T-cell (primary cell): ENCODE data around the gene THOC5. TPM values are rescaled to one million over a fixed set of nuclear protein-coding genes. Genes with fewer than 3 reads are reported as not detected.

Source experiments
- ATAC-seq, 4 experiments: fragments of 200-7000 bp in 3 of 4; fragments of 150-1000 bp in 1 of 4; cut with Tn5 transposase; replicated peaks in 1 of 4; 1 replicate in 3 of 4; 2 replicates in 1 of 4; pipeline ENCODE4 v1.10.0; 2021; ENCODE audit warnings: moderate library complexity in 3 of 4, mild to moderate bottlenecking in 2 of 4, moderate number of reproducible peaks in 1 of 4
- CTCF ChIA-PET, 2 donors: fragments of 300-600 bp; sonication (Branson Sonifier 250); formaldehyde crosslinking; loops; one replicate each; lab custom pipeline; 2022; ENCODE audit warnings: antibody characterized with exemption in 2 of 2; lab: Charles Lee
- POLR2A ChIA-PET, 2 donors: fragments of 300-600 bp; sonication (Branson Sonifier 250); formaldehyde crosslinking; loops; one replicate each; lab custom pipeline; 2022; ENCODE audit warnings: antibody characterized with exemption in 2 of 2; lab: Charles Lee
- DNase-seq, 35 experiments: peaks; one replicate each; pipeline versions ENCODE4 v3.0.0 to v3.0.0-alpha.2; 2013 to 2023
- H3K27ac ChIP-seq: one replicate; pipeline ENCODE4 v1.5.1; 2013; ENCODE audit warnings: low read length
- H3K27me3 ChIP-seq, 2 experiments: replicated peaks in 1 of 2; 1 replicate in 1 of 2; 2 replicates in 1 of 2; pipeline versions ENCODE4 v1.6.1 to v1.7.0; 2013; ENCODE audit warnings: low read length in 1 of 2, mixed read lengths in 1 of 2; ENCODE audit not compliant: control insufficient read depth in 2 of 2, insufficient read depth in 2 of 2; ENCODE audit errors: extremely low read depth in 1 of 2
- H3K36me3 ChIP-seq, 2 donors: 1 replicate in 1 of 2; 2 replicates in 1 of 2; pipeline versions ENCODE4 v1.6.1 to v1.7.0; 2013; ENCODE audit warnings: low read length in 1 of 2; ENCODE audit not compliant: control insufficient read depth in 2 of 2, insufficient read depth in 1 of 2; ENCODE audit errors: extremely low read depth in 1 of 2
- H3K4me1 ChIP-seq, 2 experiments: 1 replicate in 1 of 2; 2 replicates in 1 of 2; pipeline versions ENCODE4 v1.6.1 to v1.7.0; 2013; ENCODE audit warnings: low read length in 2 of 2, mixed read lengths in 1 of 2; ENCODE audit not compliant: insufficient read depth in 2 of 2, control insufficient read depth in 1 of 2; ENCODE audit errors: extremely low read depth in 1 of 2
- H3K4me3 ChIP-seq, 2 donors: 1 replicate in 1 of 2; 2 replicates in 1 of 2; pipeline versions ENCODE4 v1.5.1 to v1.7.0; 2013; ENCODE audit warnings: mild to moderate bottlenecking in 2 of 2, low read length in 1 of 2, moderate library complexity in 1 of 2; ENCODE audit not compliant: control insufficient read depth in 1 of 2; ENCODE audit errors: extremely low read depth in 1 of 2
- H3K9me3 ChIP-seq: 2 replicates; pipeline ENCODE4 v1.7.0; 2013
- H3K27ac Mint-ChIP-seq, 2 donors: one replicate each; pipeline ENCODE4 v1.8.0; 2020 to 2021; ENCODE audit warnings: mild to moderate bottlenecking in 2 of 2, mixed read lengths in 2 of 2
- H3K27me3 Mint-ChIP-seq, 2 donors: one replicate each; pipeline ENCODE4 v1.8.0; 2021 to 2022; ENCODE audit warnings: mixed read lengths in 2 of 2
- H3K36me3 Mint-ChIP-seq: one replicate; pipeline ENCODE4 v1.8.0; 2021; ENCODE audit warnings: mixed read lengths
- H3K4me1 Mint-ChIP-seq, 3 donors: one replicate each; pipeline ENCODE4 v1.8.0; 2020 to 2022; ENCODE audit warnings: mixed read lengths in 3 of 3, mild to moderate bottlenecking in 1 of 3
- H3K4me3 Mint-ChIP-seq, 3 donors: one replicate each; pipeline ENCODE4 v1.8.0; 2020 to 2022; ENCODE audit warnings: mild to moderate bottlenecking in 3 of 3, mixed read lengths in 3 of 3, moderate library complexity in 3 of 3
- H3K9me3 Mint-ChIP-seq, 3 donors: one replicate each; pipeline ENCODE4 v1.8.0; 2020 to 2022; ENCODE audit warnings: mixed read lengths in 3 of 3
- WGBS: methylation state at CpG from one replicate; pipeline ENCODE4 v1.1.5; 2013; ENCODE audit warnings: missing lambda C conversion rate; ENCODE audit not compliant: insufficient coverage; 5-methylcytosine and 5-hydroxymethylcytosine counted together
- total RNA-seq, 35 experiments: library from RNA in 6 of 35; stranded (reverse) in 6 of 35; fragments of 120-200 nt in 1 of 35; gene quantifications; one replicate each; pipeline versions ENCODE4 v1.2.1 to v1.2.4 and lab custom pipeline; 2013 to 2026

THOC5 gene
- total RNA-seq, 5 donors from 2014 or later (not counting 1 experiment from before 2014, with no cell fraction given): 36.9 to 55.4 (median 48.5) TPM

DNA sequence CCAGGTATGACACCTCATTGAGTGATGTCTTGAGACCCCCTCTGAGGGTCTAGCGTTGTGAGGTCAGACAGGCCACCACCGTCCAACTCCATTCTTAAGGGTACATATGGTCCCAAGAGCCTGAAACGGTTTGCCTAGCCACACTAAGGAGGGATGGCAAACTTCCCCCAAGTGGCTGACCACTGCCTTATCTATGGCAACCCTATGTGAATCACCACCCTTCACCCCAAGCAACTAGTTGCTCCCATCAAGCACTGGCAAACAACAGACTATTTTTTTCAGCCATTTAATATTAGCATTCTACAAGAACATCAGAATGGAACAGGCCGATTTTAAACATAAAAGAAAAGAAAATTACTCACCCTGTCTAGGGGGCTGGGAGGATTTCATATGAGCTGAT, 22.8 kb downstream of the THOC5 start:
- H3K27ac Mint-ChIP-seq: no peak overlapping the region
- H3K4me1 Mint-ChIP-seq: no peaks in the 10 kb centered on the region
- H3K27me3 Mint-ChIP-seq: no peaks in the 10 kb centered on the region
- CTCF ChIA-PET: no interaction called here
- DNase-seq (no peak), ATAC-seq (no peak)
- no peaks in the 10 kb centered on the region for H3K9me3 ChIP-seq
- H3K4me1 ChIP-seq: no peaks in the 10 kb centered on the region
- POLR2A ChIA-PET: no interaction called here
- H3K36me3 Mint-ChIP-seq: peaks cover 54% of the 10 kb centered on the region
- 94% methylated on average over 3 of the region's 4 CpGs for WGBS
- no peaks in the 10 kb centered on the region for H3K9me3 Mint-ChIP-seq
- H3K36me3 ChIP-seq: peaks cover 17 to 74% of the 10 kb centered on the region in 2 donors
- H3K4me3 ChIP-seq: no peak overlapping the region
- H3K27me3 ChIP-seq: no peaks in the 10 kb centered on the region
- no peak overlapping the region for H3K27ac ChIP-seq
- H3K4me3 Mint-ChIP-seq: no peak overlapping the region

DNA sequence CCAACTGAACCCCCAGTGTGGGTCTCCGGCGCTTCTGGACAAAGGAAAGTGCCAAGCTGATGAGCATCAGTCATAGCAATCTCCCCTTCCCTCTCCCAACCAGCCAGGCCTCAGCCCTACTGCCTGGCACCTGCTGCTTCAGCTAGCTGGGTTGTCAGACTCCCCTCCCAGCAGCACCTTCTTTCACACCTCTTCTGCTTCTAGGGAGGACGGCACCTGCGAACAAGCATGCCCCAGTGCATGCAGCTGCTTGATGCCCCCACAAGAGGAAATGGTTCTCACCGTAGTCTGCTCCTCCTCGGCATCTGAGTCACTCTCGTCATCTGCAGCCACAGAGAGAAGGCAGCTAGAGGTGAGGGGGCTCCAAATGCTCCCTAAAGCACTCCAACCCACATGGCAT, 25.4 kb downstream of the THOC5 start:
- CTCF ChIA-PET: no interaction called here
- no peaks in the 10 kb centered on the region for H3K9me3 ChIP-seq
- H3K27me3 Mint-ChIP-seq: no peaks in the 10 kb centered on the region
- H3K4me1 Mint-ChIP-seq: no peaks in the 10 kb centered on the region
- POLR2A ChIA-PET: interaction anchor here in 1 of 2 donors (0.6 kb wide), 1 partner anchor 156 kb away, joined by 3 read pairs; no protein-coding TSS in a partner anchor
- no peaks in the 10 kb centered on the region for H3K27me3 ChIP-seq
- 87% methylated on average over 3 of the region's 7 CpGs for WGBS
- no peak overlapping the region for H3K4me3 ChIP-seq
- ATAC-seq (no peak), DNase-seq (no peak)
- peaks cover 9 to 84% of the 10 kb centered on the region in 2 donors for H3K36me3 ChIP-seq
- peaks cover 54% of the 10 kb centered on the region for H3K36me3 Mint-ChIP-seq
- H3K4me3 Mint-ChIP-seq: no peak overlapping the region
- H3K27ac ChIP-seq: no peak overlapping the region
- H3K9me3 Mint-ChIP-seq: no peaks in the 10 kb centered on the region
- H3K27ac Mint-ChIP-seq: no peak overlapping the region
- H3K4me1 ChIP-seq: no peaks in the 10 kb centered on the region

GRCh38 chr22:29524442-29525191, 28.9 kb downstream of the THOC5 start:
- Mint-ChIP-seq H3K27ac (no peak overlapping the region), H3K36me3 (peaks cover 59% of the 10 kb centered on the region), H3K4me1 (no peaks in the 10 kb centered on the region), H3K27me3 (no peaks in the 10 kb centered on the region), H3K9me3 (no peaks in the 10 kb centered on the region), H3K4me3 (no peak overlapping the region)
- ChIA-PET POLR2A (no interaction called here), CTCF (interaction anchor here in 1 of 2 donors (0.6 kb wide), 1 partner anchor 129 kb away, joined by 5 read pairs; no protein-coding TSS in a partner anchor)
- H3K9me3 ChIP-seq: no peaks in the 10 kb centered on the region
- no peak overlapping the region for H3K4me3 ChIP-seq
- no peaks in the 10 kb centered on the region for H3K27me3 ChIP-seq
- peak in 19 of 35 experiments; percentile 1 to 38 (median 9) for DNase-seq
- ATAC-seq: peak in 1 of 4 experiments; percentile 37
- no peak overlapping the region for H3K27ac ChIP-seq
- WGBS: 98% methylated on average over 5 of the region's 5 CpGs
- no peaks in the 10 kb centered on the region for H3K4me1 ChIP-seq
- peaks cover 7 to 85% of the 10 kb centered on the region in 2 donors for H3K36me3 ChIP-seq

DNA sequence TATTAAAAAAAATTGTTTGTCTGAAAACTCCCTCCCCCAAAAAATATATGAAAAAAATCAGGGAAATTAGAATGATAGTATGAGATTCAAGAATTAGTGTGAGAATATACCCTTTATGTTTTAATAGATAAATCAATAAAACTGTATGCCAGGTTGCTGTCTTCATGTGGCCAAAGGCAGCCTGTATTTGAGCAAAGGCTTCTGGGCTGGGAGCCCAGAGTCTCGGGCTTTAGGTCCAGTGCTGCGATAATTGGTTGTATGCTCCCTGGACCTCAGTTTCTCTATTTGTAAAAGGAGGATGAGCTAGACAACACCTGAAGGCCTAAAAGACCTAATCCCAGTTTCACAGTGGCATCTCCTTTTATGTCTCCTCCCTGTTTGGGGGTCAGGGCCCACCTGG, 29.8 kb downstream of the THOC5 start:
- no peaks in the 10 kb centered on the region for H3K4me1 Mint-ChIP-seq
- ATAC-seq: no peak
- DNase-seq: no peak
- Histone ChIP-seq H3K36me3 (peaks cover 11 to 85% of the 10 kb centered on the region in 2 donors), H3K4me1 (no peaks in the 10 kb centered on the region), H3K27ac (no peak overlapping the region), H3K27me3 (no peaks in the 10 kb centered on the region), H3K9me3 (no peaks in the 10 kb centered on the region), H3K4me3 (no peak overlapping the region)
- no peak overlapping the region for H3K27ac Mint-ChIP-seq
- CTCF ChIA-PET: no interaction called here
- POLR2A ChIA-PET: no interaction called here
- peaks cover 64% of the 10 kb centered on the region for H3K36me3 Mint-ChIP-seq
- no peaks in the 10 kb centered on the region for H3K27me3 Mint-ChIP-seq
- 100% methylated on average over 2 of the region's 2 CpGs for WGBS
- H3K4me3 Mint-ChIP-seq: no peak overlapping the region
- H3K9me3 Mint-ChIP-seq: no peaks in the 10 kb centered on the region

DNA sequence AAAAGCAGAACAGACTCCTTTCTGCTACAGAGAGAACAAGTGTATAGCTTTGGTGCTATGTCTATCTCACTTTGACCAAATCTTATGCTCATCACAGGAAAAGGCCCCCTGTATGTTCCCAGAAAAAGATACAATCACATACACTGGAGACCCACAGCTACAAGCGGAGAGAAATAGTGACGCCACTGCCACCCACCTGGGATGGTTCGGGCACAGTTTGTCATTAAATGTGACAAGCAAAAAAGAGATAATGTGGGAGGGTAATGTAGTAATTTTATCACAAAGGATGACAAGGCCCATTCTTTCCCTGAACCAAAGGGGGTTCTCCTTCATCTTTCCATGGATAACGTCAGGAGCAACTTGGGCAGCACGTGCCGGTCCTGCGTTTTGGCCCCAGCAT, 32.0 kb downstream of the THOC5 start:
- Mint-ChIP-seq H3K27me3 (no peaks in the 10 kb centered on the region), H3K4me1 (no peaks in the 10 kb centered on the region), H3K36me3 (peaks cover 57% of the 10 kb centered on the region), H3K9me3 (no peaks in the 10 kb centered on the region), H3K4me3 (no peak overlapping the region), H3K27ac (no peak overlapping the region)
- 100% methylated on average over 4 of the region's 7 CpGs for WGBS
- Histone ChIP-seq H3K27ac (no peak overlapping the region), H3K27me3 (no peaks in the 10 kb centered on the region), H3K4me3 (no peak overlapping the region), H3K9me3 (no peaks in the 10 kb centered on the region), H3K4me1 (no peaks in the 10 kb centered on the region), H3K36me3 (peaks cover 19 to 87% of the 10 kb centered on the region in 2 donors)
- ChIA-PET CTCF (no interaction called here), POLR2A (no interaction called here)
- no peak for DNase-seq
- no peak for ATAC-seq

GRCh38 chr22:29520851-29521250, 32.7 kb downstream of the THOC5 start:
- no peak overlapping the region for H3K27ac Mint-ChIP-seq
- DNase-seq: no peak
- no peaks in the 10 kb centered on the region for H3K9me3 Mint-ChIP-seq
- H3K4me1 Mint-ChIP-seq: no peaks in the 10 kb centered on the region
- H3K27me3 Mint-ChIP-seq: no peaks in the 10 kb centered on the region
- H3K4me3 Mint-ChIP-seq: no peak overlapping the region
- H3K4me3 ChIP-seq: no peak overlapping the region
- POLR2A ChIA-PET: no interaction called here
- H3K27me3 ChIP-seq: no peaks in the 10 kb centered on the region
- CTCF ChIA-PET: no interaction called here
- H3K4me1 ChIP-seq: no peaks in the 10 kb centered on the region
- no peaks in the 10 kb centered on the region for H3K9me3 ChIP-seq
- peaks cover 61% of the 10 kb centered on the region for H3K36me3 Mint-ChIP-seq
- WGBS: 100% methylated on average over 1 of the region's 4 CpGs
- peaks cover 19 to 90% of the 10 kb centered on the region in 2 donors for H3K36me3 ChIP-seq
- H3K27ac ChIP-seq: no peak overlapping the region
- ATAC-seq: no peak
